ENCODE measurements around the gene MRPS9.

MRPS9 gene

DNA sequence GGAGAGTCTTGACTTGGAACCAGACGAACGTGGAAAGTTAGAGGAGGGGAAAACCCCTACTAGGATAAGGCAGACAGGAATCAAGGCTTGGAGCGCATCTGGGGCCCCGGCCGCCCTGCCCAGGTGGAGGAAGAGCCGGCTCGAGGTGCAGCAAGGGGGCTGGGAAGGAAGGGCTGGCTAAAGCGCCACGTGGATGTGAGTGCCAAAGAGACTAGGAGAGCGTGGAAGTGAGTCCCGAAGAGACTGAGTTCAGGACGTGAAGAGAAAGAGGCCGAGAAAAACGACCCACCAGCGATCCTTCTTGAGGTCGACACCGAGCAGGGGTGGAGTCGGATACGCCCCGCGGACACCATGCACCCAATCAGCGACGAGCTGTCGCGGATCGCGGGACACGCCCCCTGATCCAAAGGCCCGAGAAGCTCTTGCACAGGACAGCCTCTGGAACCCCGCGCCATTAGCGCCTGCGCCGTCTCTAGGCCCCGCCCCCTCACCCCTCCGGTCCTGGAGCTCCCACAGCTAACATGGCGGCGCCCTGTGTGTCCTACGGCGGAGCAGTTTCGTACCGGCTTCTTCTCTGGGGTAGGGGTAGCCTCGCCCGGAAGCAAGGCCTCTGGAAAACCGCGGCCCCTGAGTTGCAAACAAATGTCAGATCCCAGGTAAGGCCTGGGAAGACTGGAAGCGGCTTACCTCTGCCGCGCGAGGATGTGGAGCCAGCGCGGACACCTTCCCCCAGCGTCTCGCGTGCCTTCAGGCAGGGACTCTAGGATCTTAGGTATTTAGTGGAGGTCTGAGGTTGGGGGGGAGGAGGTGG, at the start of gene MRPS9:
Gene MRPS9, plus strand, starts transcription at position 498 of the 811 bp plus-strand sequence. Its CDS starts 24 bp downstream, at position 522.
- DNase-seq = peak; percentile 93 to 96

DNA sequence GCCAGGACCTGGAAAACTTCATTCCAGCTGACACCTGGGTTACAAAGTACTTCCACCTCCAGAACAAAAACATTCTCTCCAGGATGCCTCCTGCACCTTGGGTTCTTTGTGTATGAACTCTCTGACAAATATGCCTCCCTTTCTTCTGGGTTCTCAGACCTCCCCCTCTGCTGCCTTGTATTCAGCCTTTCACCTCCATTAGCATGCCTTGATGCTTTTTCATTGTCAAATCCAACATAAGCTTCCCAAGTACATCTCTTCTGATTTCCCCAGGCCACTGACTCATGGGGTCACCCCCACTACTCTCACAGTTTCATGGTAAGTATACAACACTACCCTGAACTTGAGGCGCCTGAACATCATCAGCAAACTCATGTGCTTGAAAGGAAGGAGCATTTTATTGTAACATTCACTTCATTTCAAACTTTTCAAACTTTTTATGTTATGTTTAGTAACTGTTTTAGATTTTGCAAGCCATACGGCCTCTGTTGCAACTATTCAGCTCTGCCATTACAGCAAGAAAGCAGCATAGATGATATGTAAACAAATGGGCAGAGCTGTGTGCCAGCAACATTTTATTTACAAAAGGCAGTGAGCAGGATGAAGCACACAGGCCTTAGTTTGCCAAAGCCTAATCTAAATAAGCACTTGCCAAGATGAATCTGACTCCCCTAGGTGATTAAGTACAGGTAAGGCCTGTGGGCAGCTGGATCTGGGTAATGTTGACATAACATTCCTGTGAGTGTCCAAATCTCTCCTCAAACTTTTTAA, 32.5 kb upstream of the MRPS9 start:
- no peak for DNase-seq

DNA sequence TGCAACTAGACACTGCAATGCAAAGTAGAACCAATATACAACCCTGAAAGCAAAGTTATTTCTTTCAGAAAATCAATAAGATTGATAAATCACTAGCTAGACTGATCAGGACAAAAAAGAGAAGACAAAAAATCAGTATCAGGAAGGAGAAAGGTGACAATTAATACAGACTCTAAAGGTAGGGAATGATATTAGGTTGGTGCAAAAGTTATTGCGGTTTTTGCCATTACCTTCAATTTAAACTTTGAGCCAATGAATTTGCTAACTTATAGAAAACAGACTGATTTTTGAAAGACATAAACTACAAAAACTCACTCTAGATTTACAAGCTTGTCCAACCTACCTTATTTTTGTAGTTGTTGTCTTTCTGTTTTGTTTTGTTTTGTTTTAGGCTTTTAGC, 30.5 kb upstream of the MRPS9 start:
- no peak for DNase-seq

- no peak for DNase-seq
These were observed 5.4 kb upstream of the MRPS9 start for GRCh38 chr2:105032476-105032875.

GRCh38 chr2:105034170-105034569, 3.7 kb upstream of the MRPS9 start:
- no peak for DNase-seq

GRCh38 chr2:105038383-105039061, 653 bp downstream of the MRPS9 start:
- peak; percentile 45 to 76 for DNase-seq

- no peak for DNase-seq
These were observed 1.7 kb downstream of the MRPS9 start for GRCh38 chr2:105039559-105039958.

DNA sequence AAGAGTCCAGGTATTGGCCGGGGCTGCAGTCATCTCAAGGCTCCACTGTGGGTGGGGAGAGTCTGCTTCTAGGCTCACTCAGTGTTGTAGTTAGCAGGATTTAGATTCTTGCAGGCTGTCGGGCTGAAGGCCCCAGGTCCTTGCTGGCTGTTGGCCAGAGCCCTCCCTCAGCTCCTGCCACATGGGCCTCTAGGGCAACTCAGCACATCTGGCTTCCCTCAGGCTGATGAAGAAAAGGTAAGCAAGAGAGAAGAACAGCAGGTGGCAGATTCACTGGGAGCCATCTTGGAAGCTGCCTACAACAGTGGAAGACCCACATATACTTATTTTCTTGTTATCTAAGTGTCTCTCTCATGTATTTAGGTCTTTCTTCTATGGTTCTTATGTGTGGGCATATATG, 4.3 kb downstream of the MRPS9 start:
- DNase-seq = peak; percentile 78 to 95

- no peak for DNase-seq
These were observed 14.9 kb downstream of the MRPS9 start for GRCh38 chr2:105052773-105053172.

GRCh38 chr2:105055613-105056012, 17.7 kb downstream of the MRPS9 start:
- no peak for DNase-seq

- DNase-seq = no peak
These were observed 18.4 kb downstream of the MRPS9 start for GRCh38 chr2:105056245-105056644.

DNA sequence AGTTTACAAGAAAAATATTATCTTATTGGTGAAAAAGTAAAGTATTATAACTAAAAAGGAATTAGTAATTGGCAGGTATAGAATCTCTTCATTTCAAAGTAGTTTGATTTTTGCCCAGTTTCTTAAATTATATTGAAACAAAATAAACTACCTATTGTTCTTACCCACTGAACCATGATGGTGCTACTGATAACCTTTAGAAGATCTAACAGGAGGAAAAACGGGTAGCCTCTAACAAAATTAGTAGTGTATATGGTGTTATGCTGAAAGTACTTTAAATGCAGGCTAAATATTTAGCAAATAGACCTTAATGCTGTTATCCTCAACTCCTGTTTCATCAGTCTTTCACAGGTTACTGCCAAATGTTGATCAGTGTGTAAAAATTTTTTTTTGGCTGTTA, 19.1 kb downstream of the MRPS9 start:
- DNase-seq = no peak

DNA sequence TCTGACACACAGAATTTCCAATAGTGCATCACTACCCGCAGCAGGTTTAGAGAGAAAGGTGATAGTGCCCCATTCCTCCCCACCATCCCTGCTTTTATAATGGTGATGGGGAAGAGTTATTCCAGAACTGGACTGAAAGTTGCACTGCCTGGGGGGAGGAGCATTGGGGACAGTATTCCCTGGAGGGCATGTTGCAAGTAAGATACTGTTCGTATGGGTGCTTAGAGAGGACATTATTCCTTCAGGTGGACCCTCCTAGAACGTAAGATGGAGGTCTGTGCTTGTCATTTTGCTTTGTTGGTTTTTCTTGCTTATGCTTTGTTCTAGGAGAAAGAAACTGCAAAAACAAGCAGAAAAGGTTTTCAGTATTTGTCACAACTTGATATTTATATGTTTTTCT, 23.7 kb downstream of the MRPS9 start:
- no peak for DNase-seq

- DNase-seq = no peak
These were observed 24.3 kb downstream of the MRPS9 start for GRCh38 chr2:105062158-105062557.

- DNase-seq = no peak
These were observed 30.5 kb downstream of the MRPS9 start for GRCh38 chr2:105068387-105068786.

DNA sequence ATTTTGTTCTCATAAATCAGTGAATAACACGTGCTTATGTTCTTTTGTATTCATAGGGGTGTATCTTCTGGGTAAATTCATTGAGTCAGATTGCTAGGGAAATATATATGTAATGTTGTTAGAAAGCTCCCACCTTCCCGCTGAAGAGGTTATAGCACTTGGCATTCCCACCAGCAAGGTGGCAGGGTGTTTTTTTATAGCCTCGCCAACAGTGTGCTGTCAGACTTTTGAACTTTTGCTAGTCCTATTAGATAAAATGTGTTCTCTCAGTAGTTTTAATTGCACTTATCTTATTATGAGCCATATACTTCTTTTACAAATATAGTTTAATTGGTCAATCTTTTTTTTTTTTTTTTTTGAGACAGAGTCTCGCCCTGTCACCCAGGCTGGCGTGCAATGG, 31.0 kb downstream of the MRPS9 start:
- no peak for DNase-seq

DNA sequence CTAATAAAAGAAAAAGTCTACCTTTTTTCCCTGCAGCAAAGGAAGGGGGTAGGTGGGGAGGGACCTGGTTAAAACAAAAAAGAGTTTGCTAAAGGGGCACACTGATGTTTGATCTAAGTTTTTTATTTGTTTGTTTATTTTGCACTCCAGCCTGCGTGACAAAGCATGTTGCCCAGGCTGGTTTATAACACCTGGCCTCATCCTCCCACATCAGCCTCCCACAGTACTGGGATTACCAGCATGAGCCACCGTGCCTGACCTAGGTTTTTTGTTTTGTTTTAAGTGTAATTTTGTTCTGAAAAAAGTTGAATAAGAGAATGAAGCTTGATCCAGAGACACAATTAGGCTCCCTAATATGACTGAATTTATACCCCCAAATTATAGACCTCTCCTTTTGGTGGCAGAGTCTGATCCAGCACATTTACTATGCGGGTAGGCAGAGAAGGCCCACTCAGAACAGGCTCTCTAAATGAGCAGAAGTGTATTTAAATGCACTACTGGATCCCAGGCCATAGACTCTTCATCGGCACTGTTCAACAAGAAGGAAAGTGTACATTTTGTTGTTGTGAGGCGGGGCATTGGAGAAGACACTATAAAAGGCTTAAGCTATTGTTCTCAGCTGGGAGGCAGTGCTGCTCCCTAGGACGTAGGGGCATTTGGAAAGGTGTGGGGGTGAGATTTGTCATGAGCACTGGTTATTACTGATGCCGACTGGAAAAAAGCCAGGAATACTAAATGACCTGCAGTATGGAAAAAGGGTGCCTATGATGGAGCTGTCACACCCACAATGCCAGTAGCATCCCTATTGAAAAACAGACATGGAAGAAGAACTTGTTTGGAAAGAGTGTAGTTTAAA, 32.4 kb downstream of the MRPS9 start:
- peak in 1 of 2 experiments; percentile 3 for DNase-seq

DNA sequence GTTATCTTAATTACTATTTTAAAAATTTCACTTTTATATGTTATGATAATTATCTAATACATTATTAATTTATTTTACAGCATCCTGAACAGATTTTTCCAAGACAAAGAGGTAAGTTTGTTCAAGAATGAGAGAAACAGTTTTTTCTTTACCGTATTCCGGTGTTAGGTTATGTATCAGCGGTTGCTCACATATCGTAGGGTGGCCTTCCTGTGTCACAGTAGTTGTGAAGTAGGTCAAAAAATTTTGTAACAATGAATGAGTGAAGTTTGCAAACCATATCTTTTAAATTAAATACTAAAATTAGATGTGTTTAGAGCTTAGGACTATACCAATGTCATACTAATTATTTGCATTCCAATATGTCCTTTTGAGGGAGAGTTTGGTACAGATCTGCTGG, 33.5 kb downstream of the MRPS9 start:
- no peak for DNase-seq

DNA sequence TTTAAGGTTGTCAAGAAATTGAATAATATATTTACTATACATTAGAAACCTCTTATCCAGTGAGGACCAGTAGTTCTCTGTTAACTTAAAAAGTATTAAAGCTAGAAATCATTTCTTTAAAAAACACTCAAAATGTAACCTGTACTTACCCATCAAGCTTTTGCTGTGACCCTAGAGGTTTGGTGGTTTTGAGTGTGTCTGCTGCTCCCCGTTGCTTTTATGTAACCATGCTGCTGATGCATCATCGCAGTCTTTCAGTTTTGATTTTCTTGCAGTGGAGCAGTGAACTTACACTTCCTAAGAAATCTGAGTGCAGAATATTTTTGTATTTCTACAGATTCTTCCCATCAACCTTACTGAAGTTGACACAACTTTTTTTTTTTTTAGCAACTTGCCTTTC, 34.2 kb downstream of the MRPS9 start:
- DNase-seq = no peak

- no peak for DNase-seq
These were observed 35.7 kb downstream of the MRPS9 start for GRCh38 chr2:105073591-105073990.

- DNase-seq = no peak
These were observed 38.3 kb downstream of the MRPS9 start for GRCh38 chr2:105076121-105076520.

DNA sequence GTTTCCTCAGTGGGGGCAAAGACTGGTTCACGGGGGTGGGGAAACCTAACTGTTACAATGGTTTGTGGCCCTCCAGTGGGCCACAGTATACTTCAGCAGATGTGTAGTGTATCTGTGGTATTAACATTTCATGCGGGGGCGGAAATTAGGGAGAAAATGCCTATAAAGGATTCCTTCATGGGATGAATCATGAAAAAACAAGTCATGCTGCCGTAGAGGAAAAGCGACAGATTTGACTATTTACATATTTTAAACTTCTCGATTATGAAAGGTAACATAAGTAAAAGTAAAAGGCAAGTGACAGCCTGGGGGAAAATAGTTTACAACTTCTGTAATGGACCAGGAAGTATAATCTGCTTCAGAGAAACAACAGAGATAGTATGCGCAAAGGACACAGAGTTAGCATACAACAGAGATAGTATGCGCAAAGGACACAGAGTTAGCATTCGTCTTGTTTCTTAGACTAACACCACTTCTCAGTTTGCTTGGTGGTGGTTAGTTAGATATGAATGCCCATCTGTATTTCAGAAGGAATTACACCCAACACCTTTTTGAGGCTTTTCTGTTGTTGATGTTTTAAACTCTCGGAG, 41.1 kb downstream of the MRPS9 start:
- DNase-seq = no peak

Data from NCI-H524 (cell line).